ENCODE data around the gene ZNF536. TPM values are rescaled to one million over a fixed set of nuclear protein-coding genes. Genes with fewer than 3 reads are reported as not detected.

Gene ZNF536
- total RNA-seq, 1 experiment from 2014 or later: 0.05 TPM

- Histone ChIP-seq H3K27me3 (ENCODE audit: control insufficient read depth, insufficient read depth, low read length) (peaks cover 16% of the 10 kb centered on the region), H3K9me3 (ENCODE audit: control insufficient read depth, insufficient read depth, low read depth, low read length) (no peaks in the 10 kb centered on the region), H3K4me3 (ENCODE audit: low read depth in 2 of 2, low read length in 2 of 2) (no peak overlapping the region), H3K4me1 (ENCODE audit: control insufficient read depth, insufficient read depth, low read length) (no peaks in the 10 kb centered on the region), H3K27ac (ENCODE audit: low read length) (no peak overlapping the region), H3K36me3 (ENCODE audit: control insufficient read depth, insufficient read depth, low read length) (no peaks in the 10 kb centered on the region)
- ATAC-seq (no peak), DNase-seq (ENCODE audit: low read depth, low spot score) (no peak)
- ChIA-PET POLR2A (no interaction called here), CTCF (no interaction called here)
- intact Hi-C loops (cut with micrococcal nuclease; ENCODE audit: unreplicated experiment) (no loop called here), in situ Hi-C loops (cut with HindIII; ENCODE audit: low pct_unique_long_range_greater_than_20kb, low sequenced_read_pairs) (no loop called here)
- no peak for TF ChIP-seq TCF7L2 (IDR thresholded peaks at IDR 0.05; ENCODE audit: low read depth, low read length)
- no peak for TF ChIP-seq REST (IDR thresholded peaks at IDR 0.05; ENCODE audit: insufficient read depth in 1 of 2, low read depth in 2 of 2, low read length in 1 of 2)
- no peak for TF ChIP-seq POLR2AphosphoS5 (IDR thresholded peaks at IDR 0.05; ENCODE audit: low read depth, low read length)
- no peak for TF ChIP-seq SIN3A (IDR thresholded peaks at IDR 0.05; ENCODE audit: borderline replicate concordance, insufficient read depth, low read depth, low read length)
- TF ChIP-seq, protein P1, sequence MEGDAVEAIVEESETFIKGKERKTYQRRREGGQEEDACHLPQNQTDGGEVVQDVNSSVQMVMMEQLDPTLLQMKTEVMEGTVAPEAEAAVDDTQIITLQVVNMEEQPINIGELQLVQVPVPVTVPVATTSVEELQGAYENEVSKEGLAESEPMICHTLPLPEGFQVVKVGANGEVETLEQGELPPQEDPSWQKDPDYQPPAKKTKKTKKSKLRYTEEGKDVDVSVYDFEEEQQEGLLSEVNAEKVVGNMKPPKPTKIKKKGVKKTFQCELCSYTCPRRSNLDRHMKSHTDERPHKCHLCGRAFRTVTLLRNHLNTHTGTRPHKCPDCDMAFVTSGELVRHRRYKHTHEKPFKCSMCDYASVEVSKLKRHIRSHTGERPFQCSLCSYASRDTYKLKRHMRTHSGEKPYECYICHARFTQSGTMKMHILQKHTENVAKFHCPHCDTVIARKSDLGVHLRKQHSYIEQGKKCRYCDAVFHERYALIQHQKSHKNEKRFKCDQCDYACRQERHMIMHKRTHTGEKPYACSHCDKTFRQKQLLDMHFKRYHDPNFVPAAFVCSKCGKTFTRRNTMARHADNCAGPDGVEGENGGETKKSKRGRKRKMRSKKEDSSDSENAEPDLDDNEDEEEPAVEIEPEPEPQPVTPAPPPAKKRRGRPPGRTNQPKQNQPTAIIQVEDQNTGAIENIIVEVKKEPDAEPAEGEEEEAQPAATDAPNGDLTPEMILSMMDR (IDR thresholded peaks at IDR 0.05): no peak
- no TSS peak for BruUV-seq (replicated peaks)
Measured at GRCh38 chr19:30349131-30349730, 23.0 kb upstream of the ZNF536 start.

DNA sequence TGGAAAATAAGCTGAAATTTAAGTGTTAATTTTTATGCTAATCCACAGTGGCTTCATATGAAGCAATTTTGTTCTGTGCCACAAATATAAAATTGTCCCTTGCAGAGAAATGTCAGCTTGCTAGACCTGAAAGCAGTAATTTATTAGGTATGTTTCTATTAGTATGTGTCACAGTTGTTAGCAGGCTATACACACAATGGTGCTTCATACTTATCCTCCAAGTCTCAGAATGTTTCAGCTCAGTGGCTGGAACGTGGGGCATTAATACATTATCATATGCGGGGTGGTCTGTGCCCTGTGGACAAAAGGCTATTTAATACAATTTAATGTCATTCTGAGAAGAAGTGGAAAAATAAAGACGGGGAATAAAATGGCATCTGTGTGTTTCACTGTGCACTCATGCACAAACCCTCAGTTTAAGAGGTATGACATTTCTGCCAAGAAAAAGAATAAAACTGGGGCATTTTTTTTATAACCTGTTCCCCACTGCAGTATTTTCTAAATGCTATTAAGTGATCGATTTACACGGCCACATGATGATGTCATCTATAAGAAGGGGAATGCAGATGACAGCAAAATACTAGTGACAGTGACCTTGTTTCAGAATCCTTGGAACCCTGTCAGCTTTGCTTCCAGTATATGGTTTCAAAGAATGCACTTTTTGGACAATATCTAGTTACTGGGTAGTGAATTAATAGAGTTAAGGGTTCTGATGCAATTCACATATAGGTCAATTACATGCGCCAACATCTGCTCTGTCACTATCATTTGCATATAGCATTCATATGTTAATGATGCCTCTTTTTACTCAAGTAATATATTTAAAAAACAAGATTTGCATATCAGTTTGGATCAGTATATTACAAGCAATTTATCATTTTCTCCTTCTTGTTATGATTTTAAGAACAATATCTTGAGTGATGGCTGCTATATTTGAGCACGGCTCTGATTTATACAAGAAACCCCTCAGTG, 21.2 kb upstream of the ZNF536 start:
- ATAC-seq (no peak), DNase-seq (ENCODE audit: low read depth, low spot score) (no peak)
- CTCF ChIA-PET: no interaction called here
- POLR2A ChIA-PET: no interaction called here
- BruUV-seq (replicated peaks): no TSS peak
- no peak overlapping the region for H3K4me3 ChIP-seq (ENCODE audit: low read depth in 2 of 2, low read length in 2 of 2)
- TF ChIP-seq POLR2AphosphoS5 (IDR thresholded peaks at IDR 0.05; ENCODE audit: low read depth, low read length): no peak
- TF ChIP-seq SIN3A (IDR thresholded peaks at IDR 0.05; ENCODE audit: borderline replicate concordance, insufficient read depth, low read depth, low read length): no peak
- TF ChIP-seq TCF7L2 (IDR thresholded peaks at IDR 0.05; ENCODE audit: low read depth, low read length): no peak
- no peak for TF ChIP-seq REST (IDR thresholded peaks at IDR 0.05; ENCODE audit: insufficient read depth in 1 of 2, low read depth in 2 of 2, low read length in 1 of 2)
- TF ChIP-seq, protein P1 (IDR thresholded peaks at IDR 0.05): no peak
- in situ Hi-C loops (cut with HindIII; ENCODE audit: low pct_unique_long_range_greater_than_20kb, low sequenced_read_pairs) (no loop called here), intact Hi-C loops (cut with micrococcal nuclease; ENCODE audit: unreplicated experiment) (no loop called here)
- no peaks in the 10 kb centered on the region for H3K9me3 ChIP-seq (ENCODE audit: control insufficient read depth, insufficient read depth, low read depth, low read length)
- H3K27ac ChIP-seq (ENCODE audit: low read length): no peak overlapping the region
- no peaks in the 10 kb centered on the region for H3K36me3 ChIP-seq (ENCODE audit: control insufficient read depth, insufficient read depth, low read length)
- H3K4me1 ChIP-seq (ENCODE audit: control insufficient read depth, insufficient read depth, low read length): no peaks in the 10 kb centered on the region
- peaks cover 16% of the 10 kb centered on the region for H3K27me3 ChIP-seq (ENCODE audit: control insufficient read depth, insufficient read depth, low read length)
